HG03066 (cell line): ENCODE results near the gene WTAP.
A peak's percentile ranks its signal among the peaks of the same experiment; 100 is the strongest.
"Not testable (repeated sequence)": the region's sequence is repeated elsewhere in the genome, so short reads cannot be mapped to it uniquely, and the experiment has no call there.

ENCODE experiments used
- ATAC-seq: cut with Tn5 transposase; IDR thresholded peaks from one replicate; pipeline ENCODE4 v1.9.1; 2021; ENCODE audit warnings: low read depth; ENCODE audit not compliant: unreplicated experiment

Gene WTAP

DNA sequence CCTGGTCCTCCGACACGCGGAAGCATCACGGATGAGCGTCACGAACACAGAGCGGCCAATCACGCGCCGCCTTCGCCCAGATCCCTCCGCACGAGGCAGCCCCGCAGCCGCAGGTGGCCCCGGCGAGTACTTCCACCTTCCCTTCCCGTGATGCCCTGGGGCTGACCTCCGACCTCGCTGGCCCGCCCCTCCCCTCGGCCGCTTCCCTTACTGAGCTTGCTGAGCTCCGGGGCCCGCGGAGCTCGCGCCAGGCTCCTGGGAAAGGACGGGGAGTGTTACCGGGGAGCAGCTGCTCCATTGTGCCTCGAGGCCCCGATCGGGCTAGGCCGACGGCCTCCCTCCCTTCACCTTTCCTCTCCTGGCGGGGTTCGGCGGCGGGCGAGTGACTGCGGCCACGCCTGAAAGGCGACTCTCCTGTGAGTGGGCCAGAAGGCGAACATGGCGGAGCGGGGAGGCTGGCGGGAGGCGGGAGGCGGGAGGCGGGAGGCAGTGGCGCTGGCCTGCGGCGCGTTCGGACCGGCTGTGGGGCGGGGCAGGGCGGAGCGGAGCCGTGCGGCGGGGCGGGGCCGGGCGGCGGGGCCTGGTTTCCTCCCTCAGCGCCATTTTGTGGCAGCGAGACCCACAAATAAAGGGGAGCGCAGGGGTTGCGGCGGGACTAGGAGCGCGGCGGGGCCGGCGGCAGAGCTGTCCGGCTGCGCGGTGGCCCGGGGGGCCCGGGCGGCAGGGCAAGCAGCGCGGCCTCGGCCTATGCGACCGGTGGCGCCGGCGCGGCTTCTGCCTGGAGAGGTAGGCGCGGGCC lies at the start of gene WTAP:
TSS of gene WTAP (plus strand) at position 589 of the 799 bp plus-strand sequence. CDS start 8,760 bp downstream, outside the sequence.
- ATAC-seq = peak; percentile 73

DNA sequence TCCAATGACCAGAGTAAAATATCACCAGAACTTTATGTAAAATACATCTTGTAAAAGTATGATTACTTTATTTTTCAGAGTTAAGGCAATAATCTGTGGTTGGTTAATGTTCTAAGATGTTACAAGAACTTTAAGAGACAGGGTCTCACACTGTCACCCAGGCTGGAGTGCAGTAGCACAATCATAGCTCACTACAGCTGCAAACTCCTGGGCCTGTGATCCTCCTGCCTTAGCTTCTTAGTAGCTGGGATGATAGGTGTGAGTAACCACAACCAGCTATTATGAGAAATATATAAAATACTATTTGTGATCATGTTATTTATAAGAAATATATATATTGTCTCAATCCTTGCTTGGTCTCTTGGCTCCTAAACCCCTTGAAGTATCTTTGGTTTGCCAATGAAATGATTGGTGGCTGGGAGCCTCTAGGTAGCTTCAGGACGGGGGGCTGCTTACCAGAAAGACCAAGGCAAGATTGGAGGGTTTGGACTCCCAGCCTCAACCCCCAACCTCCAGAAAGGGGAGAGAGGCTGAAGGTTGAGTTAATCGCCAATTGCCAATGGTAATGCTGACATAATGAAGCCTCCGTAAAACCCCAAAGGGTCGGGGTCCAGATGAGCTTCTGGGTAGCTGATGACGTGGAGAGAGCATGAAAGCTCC lies 49.7 kb upstream of the WTAP start:
- no peak for ATAC-seq

DNA sequence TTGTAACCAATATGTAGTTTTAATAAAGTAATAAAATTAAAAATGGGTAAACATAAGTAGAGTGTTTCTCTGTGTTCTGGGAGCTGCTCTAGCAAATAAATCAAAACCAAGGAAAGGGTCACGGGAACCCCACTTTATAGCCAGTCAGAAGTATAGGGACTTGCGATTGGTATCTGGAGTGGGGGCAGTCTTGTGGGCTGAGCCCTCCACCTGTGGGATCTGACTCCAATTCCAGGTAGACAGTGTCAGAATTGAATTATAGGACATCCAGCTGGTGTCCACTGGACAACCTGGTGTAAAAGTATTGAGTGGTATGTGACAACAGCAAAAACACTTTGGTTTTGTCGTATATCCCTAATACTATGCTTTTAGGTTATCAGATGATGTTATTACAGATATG lies 48.7 kb upstream of the WTAP start:
- no peak for ATAC-seq

DNA sequence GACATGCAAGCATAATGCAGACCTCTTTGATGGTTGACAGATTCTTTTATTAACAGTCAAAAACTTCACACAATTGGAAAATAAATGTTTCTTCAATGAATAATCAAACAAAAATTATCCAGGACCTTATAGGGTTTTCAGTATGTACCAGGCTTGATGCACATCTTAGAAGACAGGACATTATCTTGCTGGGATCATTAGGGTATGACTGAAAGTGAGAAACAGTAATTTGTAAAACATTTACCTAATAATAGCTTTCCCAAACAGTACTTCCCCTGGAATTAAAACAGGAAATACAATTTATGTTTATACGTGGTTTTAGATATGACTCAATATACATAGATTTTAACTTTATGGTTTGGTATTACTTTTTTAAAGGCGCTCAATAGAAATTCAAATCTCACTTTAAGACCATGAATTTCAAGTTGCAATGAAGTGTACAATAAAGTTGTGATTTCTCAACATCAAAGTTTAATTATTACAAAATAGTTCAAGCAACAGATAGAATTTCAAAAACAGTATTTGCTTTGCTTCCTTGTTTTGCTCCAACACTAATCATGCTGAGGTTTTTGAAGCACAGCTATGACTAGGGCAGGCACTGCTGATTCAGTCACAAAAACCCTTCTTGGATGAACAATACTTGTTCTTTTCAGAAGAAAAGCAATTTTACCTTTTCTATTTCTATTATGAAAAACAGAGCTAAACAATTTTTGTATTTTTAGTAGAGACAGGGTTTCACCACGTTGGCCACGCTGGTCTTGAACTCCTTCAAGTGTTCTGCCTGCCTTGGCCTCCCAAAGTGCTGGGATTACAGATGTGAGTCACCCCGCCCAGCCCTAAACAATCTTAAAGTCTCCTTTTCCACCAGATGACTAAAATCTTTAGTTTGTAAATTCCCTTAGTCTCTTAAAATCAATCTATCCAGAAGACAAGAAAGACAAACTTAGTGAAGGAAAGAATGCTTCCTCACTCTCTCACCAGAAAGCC lies 47.9 kb upstream of the WTAP start:
- no peak for ATAC-seq

DNA sequence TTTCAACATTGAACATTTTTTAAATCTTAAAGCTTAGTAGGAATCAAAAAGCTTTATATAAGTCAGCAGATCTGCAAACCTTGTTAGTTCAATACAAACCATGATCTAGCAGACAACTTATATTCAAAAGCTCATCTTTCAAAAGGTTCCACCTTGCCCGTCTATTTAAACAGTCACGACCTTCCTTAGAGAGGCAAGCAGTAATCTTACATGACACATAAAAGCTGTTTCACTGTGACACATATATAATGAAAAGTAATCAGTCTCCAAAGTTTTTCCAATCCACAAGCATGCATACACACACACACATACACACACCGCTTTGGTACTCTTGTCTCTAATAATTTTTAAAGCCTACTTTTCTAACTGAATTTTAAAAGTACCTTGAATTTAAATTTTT lies 47.2 kb upstream of the WTAP start:
- no peak for ATAC-seq

DNA sequence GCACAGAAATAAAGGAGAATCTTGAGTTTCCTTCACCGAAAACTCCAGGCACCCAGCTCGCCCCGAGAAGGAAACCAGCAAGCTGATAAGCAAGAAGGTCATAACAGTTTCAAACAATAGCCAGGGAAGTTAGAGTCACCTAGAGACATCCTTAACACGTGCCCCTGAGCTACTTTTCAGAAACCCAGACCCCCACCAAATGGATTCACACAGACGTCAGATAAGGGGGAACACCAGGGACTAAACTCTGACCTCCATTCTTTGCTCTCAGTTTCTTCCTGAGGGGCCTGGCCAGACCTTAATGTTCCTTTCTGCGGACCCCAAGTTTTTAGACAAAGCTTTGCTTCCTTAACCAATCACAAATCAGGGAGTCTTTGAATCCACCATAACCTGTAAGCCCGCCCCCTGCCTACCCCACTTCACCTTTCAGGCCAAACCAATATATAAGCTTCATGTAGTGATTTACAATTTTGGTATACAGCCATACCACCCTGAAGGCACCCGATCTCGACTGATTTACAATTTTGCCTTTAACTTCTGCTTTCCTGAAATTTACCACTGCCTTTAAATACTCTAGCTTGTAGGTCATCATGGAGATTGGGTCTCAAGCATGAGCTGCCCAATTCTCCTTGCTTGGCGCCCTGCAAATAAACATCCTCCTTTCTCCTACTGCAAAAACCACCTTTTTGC lies 46.0 kb upstream of the WTAP start:
- ATAC-seq = no peak

DNA sequence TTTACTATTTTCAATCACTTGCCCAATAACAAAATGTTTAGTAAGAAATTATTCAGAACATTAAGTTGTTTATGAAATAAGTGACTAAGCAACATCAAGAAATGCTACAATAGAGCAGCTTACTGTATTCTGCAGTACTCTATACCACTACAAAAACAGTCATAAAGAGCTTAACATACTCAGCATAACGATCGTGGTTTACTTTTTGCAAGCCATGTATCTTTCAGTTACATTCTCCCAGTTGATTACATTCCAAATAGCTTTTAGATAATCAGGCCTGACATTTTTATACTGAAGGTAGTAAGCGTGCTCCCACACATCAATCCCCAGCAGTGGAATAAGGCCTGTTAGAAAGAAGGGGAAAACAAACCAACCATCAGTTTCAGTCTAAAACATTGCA lies 45.0 kb upstream of the WTAP start:
- no peak for ATAC-seq

DNA sequence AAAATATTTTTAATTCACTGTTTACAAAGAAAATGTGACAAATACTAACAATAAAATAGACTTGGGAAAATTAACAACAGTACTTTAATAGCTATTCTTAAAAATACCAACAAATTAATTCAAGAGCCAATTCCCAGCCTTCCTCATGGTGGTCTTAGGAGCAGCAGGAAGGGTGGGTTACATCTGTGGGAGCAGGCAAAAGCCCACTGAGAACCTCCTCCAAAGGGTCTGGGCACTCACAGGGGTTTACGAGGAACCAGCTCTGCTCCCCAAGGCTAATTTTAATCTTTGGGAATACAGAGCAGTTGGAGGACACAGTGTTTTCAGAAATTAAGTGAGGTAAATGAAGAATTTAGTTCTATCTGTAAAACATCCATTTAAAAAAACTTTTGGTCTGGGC lies 44.5 kb upstream of the WTAP start:
- ATAC-seq = no peak

DNA sequence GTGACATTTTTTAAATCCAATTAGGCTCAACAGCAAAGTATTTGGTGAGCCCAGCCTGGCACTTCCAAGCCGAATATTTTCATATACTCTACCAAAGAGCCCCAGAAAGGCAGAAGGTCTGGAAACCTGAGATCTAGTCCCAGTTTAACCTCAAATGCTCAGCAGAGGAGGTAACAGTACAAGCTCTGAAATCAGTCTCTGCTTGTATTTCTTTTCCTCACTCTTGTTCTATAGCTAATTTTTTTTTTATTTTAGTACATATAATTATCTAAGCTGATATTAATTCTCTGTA lies 43.3 kb upstream of the WTAP start:
- ATAC-seq = no peak

DNA sequence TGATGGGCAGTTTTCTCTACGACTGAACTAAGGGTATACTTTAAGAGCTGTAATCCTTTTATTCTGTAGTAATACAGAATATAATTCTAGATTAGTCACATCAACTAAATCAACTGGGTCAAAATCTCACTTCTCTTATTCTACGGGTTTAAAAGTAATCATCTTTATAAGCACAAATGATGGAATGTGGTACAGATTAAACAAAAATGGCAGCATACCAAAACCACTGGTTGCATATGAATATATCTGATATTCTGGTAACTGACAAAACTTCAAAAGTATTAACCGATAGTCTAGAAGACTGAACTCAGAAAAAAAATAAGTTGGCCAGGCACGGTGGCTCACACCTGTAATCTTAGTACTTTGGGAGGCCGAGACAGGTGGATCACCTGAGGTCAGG lies 41.3 kb upstream of the WTAP start:
- no peak for ATAC-seq

DNA sequence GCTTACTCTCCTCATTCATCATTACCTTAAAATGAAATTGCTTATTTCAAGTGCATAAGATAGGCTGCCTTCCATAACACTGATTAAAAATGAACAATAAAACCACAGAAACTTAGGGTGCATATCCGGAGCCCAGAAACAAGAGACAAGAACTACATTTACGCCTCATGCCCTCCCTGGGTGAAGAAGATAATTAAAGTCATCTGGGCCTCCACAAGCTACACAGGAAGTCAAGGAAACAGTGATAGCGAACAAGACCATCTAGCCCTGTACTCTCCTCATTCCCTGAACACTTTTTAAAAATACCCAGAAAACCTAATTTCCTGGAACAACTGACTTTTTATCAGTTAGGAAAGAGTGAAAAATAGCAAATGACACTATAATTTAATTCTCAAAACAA lies 40.6 kb upstream of the WTAP start:
- no peak for ATAC-seq

DNA sequence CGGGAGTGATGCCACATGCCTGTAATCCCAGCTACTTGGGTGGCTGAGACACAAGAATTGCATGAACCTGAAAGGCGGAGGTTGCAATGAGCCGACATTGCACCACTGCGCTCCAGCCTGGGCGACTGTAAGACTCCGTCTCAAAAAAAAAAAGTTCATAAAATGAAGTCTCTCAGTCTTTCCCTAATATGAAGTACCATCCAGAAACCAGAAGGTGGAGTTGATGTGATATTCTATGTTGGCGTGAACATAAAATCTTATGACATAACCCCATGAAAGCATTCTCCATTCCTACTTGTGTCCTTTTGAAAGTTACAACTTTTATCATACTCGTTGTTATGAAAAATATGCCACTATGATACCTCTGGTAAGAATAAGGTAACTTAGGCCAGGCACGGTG lies 40.0 kb upstream of the WTAP start:
- ATAC-seq = no peak

DNA sequence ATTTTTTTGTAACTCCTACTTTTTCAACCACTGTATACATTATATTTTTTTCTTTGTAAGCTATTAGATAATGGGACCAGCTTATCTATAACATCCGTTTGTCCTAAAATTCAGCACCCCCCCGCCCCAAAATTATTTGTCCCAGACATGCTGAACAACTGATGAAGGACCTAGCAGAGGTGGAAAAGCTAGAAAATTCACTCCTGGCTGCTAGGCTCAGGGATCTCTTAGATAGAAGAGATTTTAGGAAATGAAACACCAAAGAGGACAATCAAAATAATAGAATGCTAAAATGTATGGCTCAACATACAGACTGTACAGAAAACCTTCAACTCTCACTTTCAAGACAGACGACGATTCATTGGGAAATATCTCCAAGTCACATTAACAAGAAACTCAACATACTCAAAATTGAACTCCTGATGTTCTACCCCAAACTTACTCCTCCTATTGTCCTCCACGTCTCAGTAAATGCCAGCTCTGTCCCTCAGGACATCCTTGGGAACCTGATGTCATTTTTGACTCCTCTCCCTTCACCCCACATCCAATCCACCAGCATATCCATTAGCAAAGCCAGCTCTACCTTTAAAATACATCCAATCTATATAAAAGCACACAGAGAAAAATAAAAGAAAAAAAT lies 38.9 kb upstream of the WTAP start:
- ATAC-seq = no peak

DNA sequence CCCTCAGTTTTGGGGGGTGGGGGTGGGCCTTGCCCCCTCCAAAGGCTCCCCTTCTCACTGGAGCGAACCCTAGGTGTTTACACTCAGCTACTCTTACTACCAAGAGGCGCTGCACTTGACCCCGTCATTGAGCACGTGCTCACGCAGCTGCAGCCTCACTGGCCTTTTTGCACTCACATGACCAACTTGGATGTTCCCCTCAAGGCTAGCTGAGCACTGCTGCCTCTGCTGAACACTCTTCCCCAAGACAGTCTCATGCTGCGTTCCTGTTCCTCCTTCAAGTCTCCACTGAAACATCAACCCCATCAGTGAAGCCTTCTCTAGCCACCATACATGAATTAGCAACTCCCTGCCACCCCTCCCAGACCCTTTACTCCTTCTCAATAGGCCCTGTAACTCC lies 38.3 kb upstream of the WTAP start:
- no peak for ATAC-seq

DNA sequence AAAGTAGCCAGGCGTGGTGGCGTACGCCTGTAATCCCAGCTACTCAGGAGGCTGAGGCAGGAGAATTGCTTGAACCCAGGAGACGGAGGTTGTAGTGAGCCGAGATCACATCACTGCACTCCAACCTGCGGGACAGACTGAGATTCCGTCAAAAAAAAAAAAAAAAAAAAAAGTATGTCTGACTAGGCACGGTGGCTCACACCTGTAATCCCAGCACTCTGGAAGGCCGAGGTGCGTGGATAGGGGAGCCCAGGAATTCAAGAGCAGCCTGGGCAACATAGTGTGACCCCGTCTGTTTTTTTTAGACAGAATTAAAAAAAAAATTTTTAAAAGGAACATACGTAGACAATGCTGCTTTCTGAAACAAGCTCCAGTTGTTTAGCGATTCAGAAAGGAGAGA lies 37.2 kb upstream of the WTAP start:
- ATAC-seq = not testable (repeated sequence)

DNA sequence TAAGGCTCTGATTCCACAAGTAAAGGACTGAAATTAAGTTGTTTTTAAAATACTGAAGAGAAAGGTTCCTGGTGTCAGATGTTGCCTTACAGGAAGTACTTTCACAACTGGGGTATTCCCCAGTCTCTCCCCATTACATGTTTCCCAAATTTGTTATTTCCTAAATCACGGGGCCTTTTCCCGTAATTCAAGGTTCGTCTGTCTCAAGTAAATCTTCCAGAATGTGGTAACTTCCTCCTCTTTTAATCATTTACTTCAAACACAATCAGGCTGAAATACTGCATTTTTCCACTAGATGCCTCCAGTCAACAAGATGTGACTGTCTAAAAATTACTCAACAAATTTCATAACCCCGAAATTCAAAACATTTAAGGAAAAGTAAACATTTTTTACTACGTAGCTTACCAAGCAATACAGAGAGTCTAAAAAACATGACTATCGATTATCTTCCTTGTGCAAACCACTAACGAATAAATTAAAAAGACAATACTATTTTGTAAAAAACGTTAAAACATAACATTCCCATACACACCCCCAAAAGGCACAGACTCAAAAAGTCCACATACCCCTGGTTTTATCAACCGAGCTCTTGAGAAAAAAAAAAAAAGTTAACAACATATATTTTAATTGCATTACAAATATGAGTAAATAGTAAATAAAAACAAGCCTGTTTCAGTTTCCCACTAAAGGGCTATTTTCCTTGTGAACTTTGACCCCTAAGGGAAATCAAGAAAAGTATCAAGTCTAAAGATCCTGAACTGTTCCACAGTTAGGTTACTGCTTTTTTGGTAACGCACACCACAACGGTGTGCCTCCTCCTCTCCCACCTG lies 36.0 kb upstream of the WTAP start:
- no peak for ATAC-seq

DNA sequence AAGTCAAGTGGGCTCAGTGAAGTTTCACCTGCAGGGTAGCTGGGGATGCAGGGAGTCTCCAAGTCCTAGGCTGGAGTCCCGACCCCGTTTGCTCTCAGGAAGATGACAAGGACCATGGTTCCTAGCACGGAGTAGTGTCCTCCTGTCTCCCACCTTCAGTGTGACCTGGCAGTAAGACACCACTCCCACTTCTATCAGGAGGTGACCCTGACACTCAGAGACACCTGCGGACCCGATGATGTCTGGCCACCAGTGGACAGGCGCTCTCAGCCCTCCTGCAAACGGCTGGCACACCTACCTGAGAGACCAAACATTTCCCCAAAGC lies 35.4 kb upstream of the WTAP start:
- ATAC-seq = no peak

DNA sequence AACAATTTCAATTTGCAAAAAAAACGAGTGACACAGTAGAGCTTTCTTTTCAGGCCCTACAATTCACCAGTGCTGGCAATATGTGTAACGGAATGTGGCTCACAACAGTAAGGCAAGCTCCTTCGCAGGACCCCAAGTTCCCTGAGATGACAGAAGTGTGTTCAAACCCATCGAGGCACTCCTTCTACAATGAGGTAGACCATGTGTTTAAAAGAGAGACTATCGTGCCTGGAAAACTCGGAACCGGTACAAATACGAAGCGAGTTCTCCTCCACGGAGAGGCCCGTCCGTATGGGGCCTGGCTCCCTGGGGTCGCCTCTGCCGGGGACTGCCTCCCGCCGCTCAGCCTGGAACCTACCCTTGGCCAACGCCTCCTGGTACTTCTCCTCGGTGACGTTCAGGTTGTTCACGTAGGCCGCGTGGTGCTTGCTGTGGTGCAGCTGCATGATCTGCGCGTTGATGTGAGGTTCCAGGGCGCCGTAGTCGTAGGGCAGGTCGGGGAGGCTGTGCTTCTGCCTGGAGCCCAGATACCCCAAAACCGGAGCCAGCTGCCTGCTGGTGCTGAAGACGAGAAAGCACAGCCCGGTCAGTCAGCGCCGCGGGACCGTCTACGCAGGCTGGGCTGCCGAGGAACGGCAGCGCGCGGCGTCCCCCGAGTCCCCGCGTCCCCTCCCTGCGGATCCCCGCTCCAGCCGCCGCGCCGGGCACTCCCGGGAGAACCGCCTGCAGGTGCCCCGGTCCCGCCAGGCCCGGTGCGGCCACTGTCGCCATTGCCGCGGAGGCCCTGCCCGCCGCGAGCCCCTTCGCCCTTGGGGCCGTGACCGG lies 34.8 kb upstream of the WTAP start:
- ATAC-seq = peak; percentile 37
